ENCODE results near the gene POC1B. TPM values are rescaled to one million over a fixed set of nuclear protein-coding genes. Genes with fewer than 3 reads are reported as not detected.

The POC1B gene
- total RNA-seq, 1 experiment from 2014 or later, result 30.8 TPM

- no peak overlapping the region for H3K4me3 ChIP-seq (ENCODE audit: low read depth, low read length, poor library complexity, severe bottlenecking)
- H3K4me1 ChIP-seq (ENCODE audit: insufficient read depth, low read length, poor library complexity, severe bottlenecking), result peaks cover 13% of the 10 kb centered on the region
- no peak for TF ChIP-seq EZH2 (IDR thresholded peaks at IDR 0.05; ENCODE audit: borderline replicate concordance, low read depth, low read length, poor library complexity, severe bottlenecking)
- TF ChIP-seq CTCF (conservative IDR thresholded peaks at IDR 0.05; ENCODE audit: low read depth, low read length), result no peak
- no peak for DNase-seq (ENCODE audit: low spot score)
- CTCF ChIA-PET, result no interaction called here
- intact Hi-C loops (cut with micrococcal nuclease; ENCODE audit: unreplicated experiment), result loop anchor here (10.0 kb wide), 2 partner anchors 708 to 788 kb away; no protein-coding TSS in a partner anchor
- H3K9me3 ChIP-seq (ENCODE audit: low read depth, low read length, poor library complexity, severe bottlenecking), result no peaks in the 10 kb centered on the region
- no peak overlapping the region for H3K27ac ChIP-seq (ENCODE audit: low read depth, low read length, poor library complexity, severe bottlenecking)
- H3K27me3 ChIP-seq (replicated peaks; ENCODE audit: insufficient read depth, low read depth, low read length, poor library complexity), result no peaks in the 10 kb centered on the region
- POLR2A ChIA-PET (ENCODE audit: low non-redundant PET), result no interaction called here
- BruUV-seq (replicated peaks), result no TSS peak
- no peaks in the 10 kb centered on the region for H3K36me3 ChIP-seq (ENCODE audit: insufficient read depth, low read length, poor library complexity, severe bottlenecking)
These were observed 21.3 kb upstream of the POC1B start for GRCh38 chr12:89547101-89547500.

GRCh38 chr12:89546151-89546550 is 20.3 kb upstream of the POC1B start:
- TF ChIP-seq CTCF (conservative IDR thresholded peaks at IDR 0.05; ENCODE audit: low read depth, low read length) (no peak), EZH2 (IDR thresholded peaks at IDR 0.05; ENCODE audit: borderline replicate concordance, low read depth, low read length, poor library complexity, severe bottlenecking) (no peak)
- intact Hi-C loops (cut with micrococcal nuclease; ENCODE audit: unreplicated experiment), result loop anchor here (10.0 kb wide), 2 partner anchors 709 to 789 kb away; no protein-coding TSS in a partner anchor
- Histone ChIP-seq H3K27ac (ENCODE audit: low read depth, low read length, poor library complexity, severe bottlenecking) (no peak overlapping the region), H3K4me1 (ENCODE audit: insufficient read depth, low read length, poor library complexity, severe bottlenecking) (peaks cover 13% of the 10 kb centered on the region), H3K27me3 (replicated peaks; ENCODE audit: insufficient read depth, low read depth, low read length, poor library complexity) (no peaks in the 10 kb centered on the region), H3K36me3 (ENCODE audit: insufficient read depth, low read length, poor library complexity, severe bottlenecking) (no peaks in the 10 kb centered on the region), H3K9me3 (ENCODE audit: low read depth, low read length, poor library complexity, severe bottlenecking) (no peaks in the 10 kb centered on the region), H3K4me3 (ENCODE audit: low read depth, low read length, poor library complexity, severe bottlenecking) (no peak overlapping the region)
- CTCF ChIA-PET, result no interaction called here
- POLR2A ChIA-PET (ENCODE audit: low non-redundant PET), result no interaction called here
- BruUV-seq (replicated peaks), result no TSS peak
- DNase-seq (ENCODE audit: low spot score), result no peak

GRCh38 chr12:89544681-89545184 is 18.9 kb upstream of the POC1B start:
- BruUV-seq (replicated peaks), result no TSS peak
- peak; percentile 90 for DNase-seq (ENCODE audit: low spot score)
- H3K27ac ChIP-seq (ENCODE audit: low read depth, low read length, poor library complexity, severe bottlenecking), result no peak overlapping the region

More at GRCh38 chr12:89544681-89545184, 18.9 kb upstream of the POC1B start:
- Histone ChIP-seq H3K4me1 (ENCODE audit: insufficient read depth, low read length, poor library complexity, severe bottlenecking) (peaks cover 13% of the 10 kb centered on the region), H3K36me3 (ENCODE audit: insufficient read depth, low read length, poor library complexity, severe bottlenecking) (no peaks in the 10 kb centered on the region), H3K9me3 (ENCODE audit: low read depth, low read length, poor library complexity, severe bottlenecking) (no peaks in the 10 kb centered on the region), H3K27me3 (replicated peaks; ENCODE audit: insufficient read depth, low read depth, low read length, poor library complexity) (no peaks in the 10 kb centered on the region), H3K4me3 (ENCODE audit: low read depth, low read length, poor library complexity, severe bottlenecking) (no peak overlapping the region)
- ChIA-PET POLR2A (ENCODE audit: low non-redundant PET) (interaction anchor here (0.5 to 0.7 kb wide), 3 partner anchors 18 to 403 kb away, joined by 3 to 6 read pairs (median 3); no protein-coding TSS in a partner anchor), CTCF (interaction anchor here (0.6 kb wide), 1 partner anchor 982 kb away, joined by 8 read pairs; no protein-coding TSS in a partner anchor)
- intact Hi-C loops (cut with micrococcal nuclease; ENCODE audit: unreplicated experiment), result loop anchor here (5.0 to 10.0 kb wide), 6 partner anchors 163 to 1398 kb away; partner anchors contain the start of gene ATP2B1
- TF ChIP-seq EZH2 (IDR thresholded peaks at IDR 0.05; ENCODE audit: borderline replicate concordance, low read depth, low read length, poor library complexity, severe bottlenecking), result no peak
- no peak for TF ChIP-seq CTCF (conservative IDR thresholded peaks at IDR 0.05; ENCODE audit: low read depth, low read length)

Measured in A673 (cell line).